OCI-LY1 (cell line): ENCODE measurements around the gene LRG1.

ENCODE experiments used
- H2AFZ ChIP-seq: fragments of 200-600 bp; sonication (generic), shearing (Covaris generic); 2 replicates; pipeline ENCODE4 v1.6.0; 2014; ENCODE audit warnings: antibody characterized with exemption, mild to moderate bottlenecking, low read length
- H3F3A ChIP-seq: fragments of 200-600 bp; sonication (generic), shearing (Covaris generic); 2 replicates; pipeline ENCODE4 v1.6.0; 2014; ENCODE audit warnings: mild to moderate bottlenecking, antibody characterized with exemption, low read length, moderate library complexity; ENCODE audit not compliant: insufficient read depth
- H3K27ac ChIP-seq: fragments of 200-600 bp; sonication (generic); 2 replicates; pipeline ENCODE4 v1.5.1; 2014; ENCODE audit warnings: low read length, mixed run types, mild to moderate bottlenecking, low read depth; ENCODE audit not compliant: poor library complexity, severe bottlenecking
- H3K27me3 ChIP-seq: fragments of 200-600 bp; sonication (generic); 2 replicates; pipeline ENCODE4 v1.6.0; 2014; ENCODE audit warnings: antibody characterized with exemption, mild to moderate bottlenecking, low read length, moderate library complexity; ENCODE audit not compliant: insufficient read depth
- H3K36me3 ChIP-seq: fragments of 200-600 bp; sonication (generic); 2 replicates; pipeline ENCODE4 v1.6.1; 2014; ENCODE audit warnings: mild to moderate bottlenecking, antibody characterized with exemption, low read length, moderate library complexity, mixed read lengths; ENCODE audit not compliant: insufficient read depth
- H3K4me1 ChIP-seq: fragments of 200-600 bp; sonication (generic); 2 replicates; pipeline ENCODE4 v1.5.1; 2014; ENCODE audit warnings: mild to moderate bottlenecking, low read length, moderate library complexity; ENCODE audit not compliant: insufficient read depth, severe bottlenecking
- H3K4me2 ChIP-seq: fragments of 200-600 bp; sonication (generic), shearing (Covaris generic); 2 replicates; pipeline ENCODE4 v1.6.1; 2014; ENCODE audit warnings: low read length
- H3K4me3 ChIP-seq: fragments of 200-600 bp; sonication (generic); 2 replicates; pipeline ENCODE4 v1.5.1; 2014; ENCODE audit warnings: low read length, low read depth, mild to moderate bottlenecking, mixed read lengths; ENCODE audit not compliant: poor library complexity, severe bottlenecking
- H3K79me2 ChIP-seq: fragments of 200-600 bp; shearing (Covaris generic); 2 replicates; pipeline ENCODE4 v1.6.1; 2016; ENCODE audit warnings: mixed run types, low read length, mixed read lengths; ENCODE audit not compliant: insufficient read depth
- H3K9ac ChIP-seq: fragments of 200-600 bp; sonication (generic), shearing (Covaris generic); 2 replicates; pipeline ENCODE4 v1.6.1; 2014; ENCODE audit warnings: mild to moderate bottlenecking, low read length, mixed read lengths
- H3K9me2 ChIP-seq: fragments of 200-600 bp; sonication (generic), shearing (Covaris generic); 2 replicates; pipeline ENCODE4 v1.6.1; 2014; ENCODE audit warnings: low read depth, mild to moderate bottlenecking, low read length, mixed read lengths
- H3K9me3 ChIP-seq: fragments of 200-600 bp; shearing (Covaris generic); 2 replicates; pipeline ENCODE4 v1.6.1; 2014; ENCODE audit warnings: low read length, mixed read lengths
- H4K20me1 ChIP-seq: fragments of 200-600 bp; sonication (generic), shearing (Covaris generic); 2 replicates; pipeline ENCODE4 v1.6.0; 2016; ENCODE audit warnings: mild to moderate bottlenecking, low read length; ENCODE audit not compliant: insufficient read depth
- EZH2 ChIP-seq: fragments of 200-600 bp; sonication (generic), shearing (Covaris generic); IDR thresholded peaks from 2 replicates; pipeline ENCODE4 v1.8.0; 2017; ENCODE audit warnings: borderline replicate concordance, mixed run types, mild to moderate bottlenecking, antibody characterized with exemption, low read length, moderate library complexity, mixed read lengths
- TF ChIP-seq, protein P1 (sequence below): fragments of 200-600 bp; sonication (generic), shearing (Covaris generic); IDR thresholded peaks from 2 replicates; pipeline ENCODE4 v1.5.1; 2017; ENCODE audit warnings: mild to moderate bottlenecking, antibody characterized with exemption, low read length, moderate library complexity, mixed read lengths

Gene LRG1

DNA sequence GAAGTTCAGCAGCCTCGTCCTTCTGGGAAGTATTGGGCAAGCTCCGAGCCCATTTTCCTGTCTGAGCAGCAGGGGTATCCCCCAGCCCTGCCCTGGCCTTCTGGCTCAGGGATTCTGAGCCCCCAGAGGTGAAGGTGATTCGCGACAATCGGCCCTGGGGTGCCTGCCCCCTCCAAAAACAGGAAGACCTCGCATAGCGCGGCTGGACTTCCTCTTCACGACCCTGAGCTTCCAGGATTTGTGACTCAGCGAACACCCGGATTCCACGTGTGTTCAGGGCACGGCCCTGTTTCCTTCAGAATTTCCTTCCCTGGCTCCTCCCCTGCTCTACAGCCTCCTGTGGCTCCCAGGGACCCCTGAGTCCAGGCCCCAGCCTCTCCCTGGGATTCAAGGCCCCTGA lies 19.7 kb upstream of the LRG1 start, which contains the start of gene SEMA6B:
SEMA6B (minus strand) TSS at position 116 of the 400 bp plus-strand sequence. CDS start 1,227 bp downstream, outside the sequence.
- H3F3A ChIP-seq, result no peaks in the 10 kb centered on the region
- H2AFZ ChIP-seq, result no peak within 1 kb of the TSS
- H3K4me3 ChIP-seq, result no peak within 1 kb of the TSS

GRCh38 chr19:4557971-4558941 lies 18.4 kb upstream of the LRG1 start:
- Histone ChIP-seq H2AFZ (no peak overlapping the region), H3K9me3 (no peaks in the 10 kb centered on the region), H3K4me3 (no peak overlapping the region), H3K36me3 (no peaks in the 10 kb centered on the region), H3K79me2 (no peaks in the 10 kb centered on the region), H3K4me2 (no peak overlapping the region), H3K4me1 (no peaks in the 10 kb centered on the region), H3K27me3 (no peaks in the 10 kb centered on the region), H3F3A (no peaks in the 10 kb centered on the region), H3K9me2 (no peaks in the 10 kb centered on the region), H3K27ac (no peak overlapping the region), H3K9ac (no peak overlapping the region), H4K20me1 (no peaks in the 10 kb centered on the region)
- TF ChIP-seq, protein P1, sequence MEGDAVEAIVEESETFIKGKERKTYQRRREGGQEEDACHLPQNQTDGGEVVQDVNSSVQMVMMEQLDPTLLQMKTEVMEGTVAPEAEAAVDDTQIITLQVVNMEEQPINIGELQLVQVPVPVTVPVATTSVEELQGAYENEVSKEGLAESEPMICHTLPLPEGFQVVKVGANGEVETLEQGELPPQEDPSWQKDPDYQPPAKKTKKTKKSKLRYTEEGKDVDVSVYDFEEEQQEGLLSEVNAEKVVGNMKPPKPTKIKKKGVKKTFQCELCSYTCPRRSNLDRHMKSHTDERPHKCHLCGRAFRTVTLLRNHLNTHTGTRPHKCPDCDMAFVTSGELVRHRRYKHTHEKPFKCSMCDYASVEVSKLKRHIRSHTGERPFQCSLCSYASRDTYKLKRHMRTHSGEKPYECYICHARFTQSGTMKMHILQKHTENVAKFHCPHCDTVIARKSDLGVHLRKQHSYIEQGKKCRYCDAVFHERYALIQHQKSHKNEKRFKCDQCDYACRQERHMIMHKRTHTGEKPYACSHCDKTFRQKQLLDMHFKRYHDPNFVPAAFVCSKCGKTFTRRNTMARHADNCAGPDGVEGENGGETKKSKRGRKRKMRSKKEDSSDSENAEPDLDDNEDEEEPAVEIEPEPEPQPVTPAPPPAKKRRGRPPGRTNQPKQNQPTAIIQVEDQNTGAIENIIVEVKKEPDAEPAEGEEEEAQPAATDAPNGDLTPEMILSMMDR, result peak; percentile 71
- TF ChIP-seq EZH2, result no peak

More for the DNA sequence above, 19.7 kb upstream of the LRG1 start, which contains the start of gene SEMA6B:
- Histone ChIP-seq H3K27ac (no peak within 1 kb of the TSS), H3K9ac (no peak within 1 kb of the TSS), H3K9me2 (no peaks in the 10 kb centered on the region), H3K27me3 (no peaks in the 10 kb centered on the region), H4K20me1 (no peaks in the 10 kb centered on the region), H3K36me3 (no peaks in the 10 kb centered on the region), H3K4me1 (no peaks in the 10 kb centered on the region), H3K4me2 (no peak within 1 kb of the TSS), H3K9me3 (no peaks in the 10 kb centered on the region), H3K79me2 (no peaks in the 10 kb centered on the region)
- TF ChIP-seq, protein P1, result no peak
- TF ChIP-seq EZH2, result no peak

- H3K27me3 ChIP-seq, result no peaks in the 10 kb centered on the region
- H3K4me3 ChIP-seq, result no peak overlapping the region
- no peaks in the 10 kb centered on the region for H3K79me2 ChIP-seq
- H3K4me2 ChIP-seq, result no peak overlapping the region
- no peak for TF ChIP-seq EZH2
- TF ChIP-seq, protein P1, result peak; percentile 38
- no peaks in the 10 kb centered on the region for H3K4me1 ChIP-seq
- H3K9me2 ChIP-seq, result no peaks in the 10 kb centered on the region
- H3K9me3 ChIP-seq, result no peaks in the 10 kb centered on the region
- no peaks in the 10 kb centered on the region for H3F3A ChIP-seq
- no peak overlapping the region for H2AFZ ChIP-seq
- H4K20me1 ChIP-seq, result no peaks in the 10 kb centered on the region
- H3K9ac ChIP-seq, result no peak overlapping the region
- H3K36me3 ChIP-seq, result no peaks in the 10 kb centered on the region
- no peak overlapping the region for H3K27ac ChIP-seq
These were observed 17.5 kb upstream of the LRG1 start for GRCh38 chr19:4557144-4557970.
